ENCODE data around the gene WDR45.
A peak's percentile ranks its signal among the peaks of the same experiment; 100 is the strongest.

WDR45 gene

GRCh38 chrX:49101629-49101984 lies 21.9 kb upstream of the WDR45 start:
- Mint-ChIP-seq H3K27ac (peak overlapping the region; percentile 79), H3K36me3 (ENCODE audit: low read depth) (no peaks in the 10 kb centered on the region), H3K4me3 (peak overlapping the region; percentile 90), H3K9me3 (no peaks in the 10 kb centered on the region), H3K4me1 (ENCODE audit: low read depth) (peaks cover 12% of the 10 kb centered on the region), H3K27me3 (no peaks in the 10 kb centered on the region)

DNA sequence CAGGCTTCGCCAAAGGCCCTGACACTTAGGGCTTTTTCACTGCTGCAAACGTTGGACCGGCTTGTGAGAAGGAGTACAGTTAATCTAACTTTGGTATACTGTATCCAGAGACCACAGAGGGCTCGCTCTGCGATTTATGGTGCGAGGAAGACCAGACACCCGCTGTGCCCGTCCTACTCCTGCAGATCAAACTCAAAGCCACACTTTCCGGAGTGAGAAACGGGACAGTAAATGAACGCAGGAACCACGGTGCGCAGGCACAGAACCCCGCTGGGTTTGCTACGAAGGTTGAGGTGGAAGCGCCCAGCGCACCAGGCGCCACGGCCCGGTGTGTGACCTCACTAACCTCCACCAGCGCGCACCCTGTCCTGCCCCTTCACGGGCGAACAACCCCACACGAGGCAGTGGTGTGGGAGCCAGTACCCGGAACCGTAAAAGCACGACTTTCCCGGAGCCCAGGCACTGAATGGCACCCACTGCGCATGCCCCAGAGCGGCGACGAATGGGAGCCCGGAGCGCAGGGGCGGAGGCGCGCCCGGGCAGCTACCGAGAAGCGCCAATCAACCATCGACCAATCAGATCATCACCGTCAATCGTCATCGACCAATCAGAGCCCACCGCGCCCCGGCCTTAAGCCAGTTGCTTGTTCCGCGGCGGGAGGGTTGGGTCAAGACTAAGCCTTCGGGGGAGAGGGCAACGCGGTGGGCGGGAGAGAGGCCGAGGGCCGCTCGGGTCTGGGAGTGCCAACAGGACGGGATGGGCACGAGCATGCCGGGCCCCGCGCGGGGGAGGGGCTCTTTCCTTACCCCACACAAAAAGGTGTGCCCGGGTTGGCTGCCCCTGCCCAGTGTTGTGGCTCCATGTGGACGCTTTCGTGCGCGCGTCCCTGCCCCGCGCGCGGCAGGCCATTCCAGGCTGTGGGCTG lies 21.3 kb upstream of the WDR45 start:
- H3K36me3 Mint-ChIP-seq (ENCODE audit: low read depth), result no peaks in the 10 kb centered on the region
- H3K27me3 Mint-ChIP-seq, result no peaks in the 10 kb centered on the region
- H3K27ac Mint-ChIP-seq, result peak overlapping the region; percentile 79
- H3K4me3 Mint-ChIP-seq, result peak overlapping the region; percentile 90
- H3K9me3 Mint-ChIP-seq, result no peaks in the 10 kb centered on the region
- H3K4me1 Mint-ChIP-seq (ENCODE audit: low read depth), result peaks cover 12% of the 10 kb centered on the region

DNA sequence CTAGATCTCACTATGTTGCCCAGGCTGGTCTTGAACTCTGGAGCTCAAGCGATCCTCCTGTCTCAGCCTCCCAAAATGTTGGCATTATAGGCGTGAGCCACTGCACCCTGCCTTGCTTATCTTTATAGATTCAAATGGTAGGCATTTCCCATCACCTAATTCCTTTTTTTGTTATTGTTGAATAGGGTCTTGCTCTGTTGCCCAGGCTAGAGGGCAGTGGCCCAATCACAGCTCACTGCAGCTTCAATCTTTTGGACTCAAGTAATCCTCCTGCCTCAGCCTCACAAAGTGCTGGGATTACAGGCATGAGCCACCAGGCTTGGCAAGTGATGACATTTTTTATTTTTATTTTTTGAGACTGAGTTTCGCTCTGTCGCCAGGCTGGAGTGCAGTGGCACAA lies 16.7 kb upstream of the WDR45 start:
- H3K27me3 Mint-ChIP-seq, result no peaks in the 10 kb centered on the region
- H3K9me3 Mint-ChIP-seq, result no peaks in the 10 kb centered on the region
- no peak overlapping the region for H3K4me3 Mint-ChIP-seq
- no peak overlapping the region for H3K27ac Mint-ChIP-seq
- no peaks in the 10 kb centered on the region for H3K36me3 Mint-ChIP-seq (ENCODE audit: low read depth)
- H3K4me1 Mint-ChIP-seq (ENCODE audit: low read depth), result peaks cover 4% of the 10 kb centered on the region

- Mint-ChIP-seq H3K27ac (no peak overlapping the region), H3K9me3 (no peaks in the 10 kb centered on the region), H3K27me3 (no peaks in the 10 kb centered on the region), H3K36me3 (ENCODE audit: low read depth) (no peaks in the 10 kb centered on the region), H3K4me1 (ENCODE audit: low read depth) (no peaks in the 10 kb centered on the region), H3K4me3 (no peak overlapping the region)
Measured at GRCh38 chrX:49089553-49089952, 9.9 kb upstream of the WDR45 start.

- Mint-ChIP-seq H3K9me3 (no peaks in the 10 kb centered on the region), H3K27me3 (no peaks in the 10 kb centered on the region), H3K4me1 (ENCODE audit: low read depth) (peaks cover 19% of the 10 kb centered on the region), H3K36me3 (ENCODE audit: low read depth) (no peaks in the 10 kb centered on the region), H3K27ac (peak overlapping the region; percentile 36), H3K4me3 (no peak overlapping the region)
Measured at GRCh38 chrX:49082271-49082871, 2.7 kb upstream of the WDR45 start.

- Mint-ChIP-seq H3K4me1 (ENCODE audit: low read depth) (peaks cover 24% of the 10 kb centered on the region), H3K9me3 (no peaks in the 10 kb centered on the region), H3K27ac (no peak overlapping the region), H3K36me3 (ENCODE audit: low read depth) (peaks cover 3% of the 10 kb centered on the region), H3K27me3 (no peaks in the 10 kb centered on the region), H3K4me3 (no peak overlapping the region)
Measured at GRCh38 chrX:49077941-49078340, 1.7 kb downstream of the WDR45 start.

DNA sequence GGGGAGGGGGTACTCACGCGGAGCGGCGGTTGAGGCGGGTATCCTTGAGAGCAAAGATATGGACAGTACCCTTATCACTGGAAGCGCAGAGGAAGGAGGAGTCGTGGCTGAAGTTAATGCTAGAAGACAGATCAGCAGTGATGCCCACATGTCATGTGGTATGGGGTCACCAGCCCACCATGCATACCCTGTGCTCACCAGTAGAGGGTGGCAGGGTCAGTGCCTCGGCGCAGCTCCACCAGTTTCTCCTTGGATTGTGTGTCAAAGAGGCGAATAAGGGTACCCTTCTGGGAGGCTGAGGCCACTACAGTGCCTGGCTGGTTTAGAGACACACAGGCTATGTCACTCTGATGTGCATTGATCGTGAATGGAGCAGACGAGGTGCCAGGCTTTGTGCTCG lies 4.3 kb downstream of the WDR45 start:
- H3K27me3 Mint-ChIP-seq, result no peaks in the 10 kb centered on the region
- H3K27ac Mint-ChIP-seq, result no peak overlapping the region
- H3K4me3 Mint-ChIP-seq, result no peak overlapping the region
- peaks cover 23% of the 10 kb centered on the region for H3K4me1 Mint-ChIP-seq (ENCODE audit: low read depth)
- H3K9me3 Mint-ChIP-seq, result no peaks in the 10 kb centered on the region
- peaks cover 3% of the 10 kb centered on the region for H3K36me3 Mint-ChIP-seq (ENCODE audit: low read depth)

- Mint-ChIP-seq H3K4me1 (ENCODE audit: low read depth) (peaks cover 16% of the 10 kb centered on the region), H3K27me3 (no peaks in the 10 kb centered on the region), H3K27ac (peak within 1 kb of the TSS; percentile 28), H3K36me3 (ENCODE audit: low read depth) (peaks cover 3% of the 10 kb centered on the region), H3K9me3 (no peaks in the 10 kb centered on the region), H3K4me3 (peak within 1 kb of the TSS; percentile 80)
Measured at GRCh38 chrX:49073601-49074575, 5.8 kb downstream of the WDR45 start, which contains the start of gene PRAF2. Gene PRAF2, minus strand, starts transcription at chrX:49074002. Its CDS starts 15 bp downstream, at chrX:49073987.

DNA sequence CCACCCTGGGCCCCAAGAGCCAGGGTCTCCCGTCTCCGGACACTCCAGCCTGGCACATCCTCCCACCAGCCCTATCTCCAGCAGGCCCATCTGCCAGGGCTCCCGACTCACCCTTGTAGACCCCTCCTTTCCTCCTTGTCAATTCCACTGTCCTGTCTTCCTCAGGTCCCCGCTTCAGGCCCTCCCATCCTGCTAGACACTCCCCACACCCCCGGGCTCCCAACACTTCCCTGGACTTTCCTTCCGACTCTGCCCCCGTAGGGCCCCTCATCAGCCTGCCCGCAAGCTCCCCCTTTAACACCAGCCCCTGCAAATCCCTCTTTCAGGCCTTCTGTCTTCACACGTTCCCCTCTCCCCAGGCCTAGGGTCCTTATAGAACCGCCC lies 7.0 kb downstream of the WDR45 start:
- H3K36me3 Mint-ChIP-seq (ENCODE audit: low read depth), result peaks cover 3% of the 10 kb centered on the region
- peak overlapping the region; percentile 80 for H3K4me3 Mint-ChIP-seq
- H3K27ac Mint-ChIP-seq, result peak overlapping the region; percentile 28
- peaks cover 12% of the 10 kb centered on the region for H3K4me1 Mint-ChIP-seq (ENCODE audit: low read depth)
- H3K27me3 Mint-ChIP-seq, result no peaks in the 10 kb centered on the region
- H3K9me3 Mint-ChIP-seq, result no peaks in the 10 kb centered on the region

DNA sequence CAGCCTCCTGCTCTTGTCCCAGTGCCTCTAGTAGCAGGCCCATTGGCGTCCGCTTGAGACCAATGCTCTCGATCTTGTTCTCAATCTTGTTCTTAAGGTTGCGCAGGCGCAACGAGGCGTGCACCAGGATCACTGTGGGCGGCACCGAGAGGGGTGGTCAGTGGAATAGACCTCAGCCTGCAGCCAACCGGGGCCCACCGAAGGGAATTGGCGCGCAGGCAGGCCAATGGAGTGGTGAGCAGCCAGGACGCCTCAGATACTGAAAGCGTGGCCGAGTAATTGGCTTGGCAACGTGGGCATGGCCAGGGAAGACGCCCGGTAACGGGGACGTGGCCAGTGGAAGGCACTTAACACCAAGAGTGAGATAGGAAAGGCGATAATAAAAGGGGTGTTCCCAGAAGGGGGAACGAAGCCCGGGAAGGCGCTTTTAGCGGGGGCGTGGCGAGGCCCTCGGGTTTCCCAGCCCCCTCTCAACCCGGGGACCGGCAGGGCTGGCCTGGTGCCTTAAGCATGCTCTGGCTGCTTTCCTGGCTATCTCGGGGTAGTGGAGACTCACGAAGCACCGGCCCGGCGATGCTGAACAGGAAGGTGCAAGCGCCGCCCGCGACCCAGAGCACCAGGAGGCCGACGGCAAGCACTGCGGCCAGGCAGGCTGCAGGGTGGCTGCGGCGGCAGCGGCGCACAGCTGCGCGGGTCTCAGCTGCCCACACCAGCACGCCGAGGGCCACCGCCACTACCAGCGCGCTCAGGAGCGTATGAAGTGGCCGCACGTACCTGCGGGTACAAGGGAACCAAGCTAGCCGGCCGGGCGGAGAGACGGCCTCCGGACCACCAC lies 7.6 kb downstream of the WDR45 start:
- Mint-ChIP-seq H3K27me3 (no peaks in the 10 kb centered on the region), H3K4me1 (ENCODE audit: low read depth) (peaks cover 12% of the 10 kb centered on the region), H3K4me3 (peak overlapping the region; percentile 23), H3K27ac (no peak overlapping the region), H3K36me3 (ENCODE audit: low read depth) (peaks cover 3% of the 10 kb centered on the region), H3K9me3 (no peaks in the 10 kb centered on the region)

DNA sequence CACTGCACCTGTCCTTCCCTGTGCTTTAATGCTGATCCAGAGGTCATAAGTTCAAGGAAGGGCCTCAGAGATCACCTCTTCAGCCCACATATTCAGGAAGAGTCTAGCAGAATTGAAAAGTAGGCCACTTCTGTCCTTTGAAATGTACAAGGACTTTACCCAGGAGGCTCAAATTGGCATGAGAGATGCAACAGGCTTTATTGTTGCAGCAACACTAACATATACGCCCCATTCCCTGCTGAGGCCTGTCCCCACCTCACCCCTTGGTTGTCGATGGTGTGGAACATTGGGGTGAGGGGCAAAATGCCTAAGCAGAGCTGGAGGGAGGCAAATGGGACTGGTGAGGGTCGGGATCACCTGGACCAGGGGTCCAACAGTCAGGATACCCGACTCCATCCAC lies 8.7 kb downstream of the WDR45 start:
- Mint-ChIP-seq H3K27me3 (no peaks in the 10 kb centered on the region), H3K4me1 (ENCODE audit: low read depth) (peaks cover 12% of the 10 kb centered on the region), H3K9me3 (no peaks in the 10 kb centered on the region), H3K27ac (no peak overlapping the region), H3K4me3 (no peak overlapping the region), H3K36me3 (ENCODE audit: low read depth) (peaks cover 3% of the 10 kb centered on the region)

DNA sequence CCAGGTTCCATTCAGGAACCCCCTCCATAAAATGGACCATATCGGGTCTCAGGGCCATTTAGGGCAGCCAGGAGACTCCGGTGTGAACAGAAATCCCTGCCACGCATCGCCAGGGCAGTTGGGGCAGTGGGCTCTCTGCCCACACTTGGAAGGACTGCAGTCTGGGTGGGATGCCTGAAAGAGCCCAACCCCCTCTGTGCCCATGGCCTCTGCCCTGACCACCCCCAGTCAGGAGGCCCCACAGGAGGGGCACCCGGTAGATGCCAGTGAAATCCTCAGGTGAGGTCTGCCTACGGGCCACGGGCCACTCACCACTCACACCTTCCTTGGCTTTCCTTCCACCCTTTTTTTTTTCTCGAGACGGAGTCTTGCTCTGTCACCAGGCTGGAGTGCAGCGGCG lies 10.6 kb downstream of the WDR45 start:
- Mint-ChIP-seq H3K27ac (no peak overlapping the region), H3K4me1 (ENCODE audit: low read depth) (peaks cover 9% of the 10 kb centered on the region), H3K4me3 (no peak overlapping the region), H3K9me3 (no peaks in the 10 kb centered on the region), H3K27me3 (no peaks in the 10 kb centered on the region), H3K36me3 (ENCODE audit: low read depth) (peaks cover under 1% of the 10 kb centered on the region)

- no peaks in the 10 kb centered on the region for H3K27me3 Mint-ChIP-seq
- no peaks in the 10 kb centered on the region for H3K4me1 Mint-ChIP-seq (ENCODE audit: low read depth)
- no peak overlapping the region for H3K27ac Mint-ChIP-seq
- H3K36me3 Mint-ChIP-seq (ENCODE audit: low read depth), result no peaks in the 10 kb centered on the region
- no peaks in the 10 kb centered on the region for H3K9me3 Mint-ChIP-seq
- no peak overlapping the region for H3K4me3 Mint-ChIP-seq
Measured at GRCh38 chrX:49067285-49068120, 12.2 kb downstream of the WDR45 start.
